ENCODE results near the gene EIF2AK2.
A peak's percentile ranks its signal among the peaks of the same experiment; 100 is the strongest.

The EIF2AK2 gene

GRCh38 chr2:37100054-37100453 lies 56.7 kb downstream of the EIF2AK2 start:
- no peak for DNase-seq (ENCODE audit: low spot score)

GRCh38 chr2:37098416-37099118 lies 58.2 kb downstream of the EIF2AK2 start:
- no peak for DNase-seq (ENCODE audit: low spot score)

GRCh38 chr2:37096568-37096967 lies 60.2 kb downstream of the EIF2AK2 start:
- DNase-seq (ENCODE audit: low spot score), result no peak

GRCh38 chr2:37091873-37092272 lies 64.9 kb downstream of the EIF2AK2 start:
- DNase-seq (ENCODE audit: low spot score), result no peak

- DNase-seq (ENCODE audit: low spot score), result no peak
These were observed 66.7 kb downstream of the EIF2AK2 start for GRCh38 chr2:37090019-37090477.

GRCh38 chr2:37085731-37086147 lies 71.0 kb downstream of the EIF2AK2 start:
- peak; percentile 74 for DNase-seq (ENCODE audit: low spot score)

GRCh38 chr2:37084797-37085196 lies 72.0 kb downstream of the EIF2AK2 start:
- no peak for DNase-seq (ENCODE audit: low spot score)

GRCh38 chr2:37083873-37084794 lies 72.6 kb downstream of the EIF2AK2 start, which contains the start of the genes GPATCH11 and HEATR5B:
TSS of gene GPATCH11 (plus strand) at chr2:37084518. CDS start at chr2:37088382, 3,864 bp downstream.
TSS of gene HEATR5B (minus strand) at chr2:37084372. CDS start at chr2:37083414, 958 bp downstream.
- DNase-seq (ENCODE audit: low spot score), result peak; percentile 95

GRCh38 chr2:37080689-37081088 lies 76.1 kb downstream of the EIF2AK2 start:
- no peak for DNase-seq (ENCODE audit: low spot score)

GRCh38 chr2:37080266-37080665 lies 76.5 kb downstream of the EIF2AK2 start:
- DNase-seq (ENCODE audit: low spot score), result no peak

- no peak for DNase-seq (ENCODE audit: low spot score)
These were observed 85.8 kb downstream of the EIF2AK2 start for GRCh38 chr2:37070931-37071330.

GRCh38 chr2:37068686-37069085 lies 88.1 kb downstream of the EIF2AK2 start:
- DNase-seq (ENCODE audit: low spot score), result no peak

- DNase-seq (ENCODE audit: low spot score), result no peak
These were observed 95.0 kb downstream of the EIF2AK2 start for GRCh38 chr2:37061776-37062175.

GRCh38 chr2:37061013-37061711 lies 95.6 kb downstream of the EIF2AK2 start:
- DNase-seq (ENCODE audit: low spot score), result no peak

- DNase-seq (ENCODE audit: low spot score), result no peak
These were observed 96.3 kb downstream of the EIF2AK2 start for GRCh38 chr2:37060446-37060845.

- no peak for DNase-seq (ENCODE audit: low spot score)
These were observed 96.9 kb downstream of the EIF2AK2 start for GRCh38 chr2:37059841-37060240.

GRCh38 chr2:37052600-37053332 lies 104.0 kb downstream of the EIF2AK2 start:
- DNase-seq (ENCODE audit: low spot score), result no peak
